Stimulated activated CD8-positive, alpha-beta memory T cell treated with anti-CD3 and anti-CD28 coated beads, Interleukin-12 subunit alpha, Interleukin-12 subunit beta, amount 100 ng/mL, for 24 hours (primary cell): ENCODE results near the gene RBM14.
"Not testable (repeated sequence)": the region's sequence is repeated elsewhere in the genome, so short reads cannot be mapped to it uniquely, and the experiment has no call there.

Experiments
- DNase-seq: peaks from one replicate; pipeline ENCODE4 v3.0.0-alpha.2; 2020; ENCODE audit errors: extremely low read depth

Gene RBM14

DNA sequence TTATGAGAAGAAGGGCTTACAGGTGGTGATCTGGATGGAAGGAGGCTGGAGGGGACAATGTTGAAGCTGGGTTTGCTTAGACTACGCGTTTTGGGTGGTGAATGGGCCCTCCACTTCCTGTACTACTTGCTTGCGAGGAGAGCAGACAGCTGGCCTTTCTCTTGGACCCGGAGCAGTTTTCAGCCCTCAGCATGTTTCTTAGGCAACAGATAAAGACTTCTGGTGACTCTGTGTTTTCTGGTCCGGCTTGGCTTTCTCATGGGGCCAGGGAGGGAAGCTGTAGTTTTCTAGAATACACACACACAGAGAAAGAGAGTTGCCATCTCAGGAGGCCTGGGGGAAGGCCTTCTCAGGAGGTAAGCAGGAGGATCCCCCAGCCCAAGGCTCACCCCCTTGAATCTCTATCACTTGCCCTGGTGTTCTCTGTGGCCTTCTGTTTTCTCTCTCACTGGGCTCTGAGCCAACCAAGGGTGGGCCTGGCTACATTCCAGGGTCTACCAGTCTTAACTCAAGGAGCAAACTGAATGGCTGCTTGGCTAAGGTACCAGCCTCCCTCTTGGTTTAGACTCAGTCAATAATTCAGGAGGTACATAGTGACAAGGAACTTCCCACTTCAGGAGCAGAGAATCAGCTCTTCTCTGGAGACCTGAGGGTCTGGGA lies 21.1 kb upstream of the RBM14 start:
- DNase-seq = no peak

DNA sequence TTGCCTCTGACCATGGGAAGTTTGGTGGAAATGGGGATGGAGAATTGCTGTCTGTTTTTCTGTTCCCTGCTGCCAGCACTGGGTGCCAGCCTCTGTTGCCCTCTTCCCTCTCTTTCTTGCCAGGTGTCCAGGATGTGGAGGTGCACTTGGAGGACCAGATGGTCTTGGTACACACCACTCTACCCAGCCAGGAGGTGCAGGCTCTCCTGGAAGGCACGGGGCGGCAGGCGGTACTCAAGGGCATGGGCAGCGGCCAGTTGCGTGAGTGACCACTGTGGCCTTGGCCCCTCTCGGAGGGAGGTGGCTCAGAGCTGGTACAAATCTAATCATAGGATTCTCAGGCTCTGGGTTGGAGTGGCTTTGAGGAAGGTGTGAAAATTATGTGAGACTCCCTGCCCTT lies 17.4 kb upstream of the RBM14 start:
- DNase-seq = no peak

DNA sequence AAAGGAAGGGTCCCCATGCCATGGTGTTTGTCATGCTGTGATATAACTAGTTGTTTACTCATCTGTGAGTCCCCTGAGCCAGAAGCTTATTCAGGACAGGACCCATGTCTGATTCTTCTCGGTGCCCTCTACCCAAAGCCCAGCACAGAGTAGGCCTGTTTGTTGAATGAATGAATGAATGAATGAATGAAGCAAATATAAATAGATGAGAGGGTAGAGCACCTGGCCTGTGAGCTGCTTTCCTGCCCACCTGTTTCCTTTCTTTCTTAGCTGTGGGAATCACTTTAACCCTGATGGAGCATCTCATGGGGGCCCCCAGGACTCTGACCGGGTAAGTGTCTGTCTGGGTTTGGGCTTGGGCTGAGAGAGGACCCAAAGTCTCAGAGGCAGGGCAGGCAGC lies 16.2 kb upstream of the RBM14 start:
- no peak for DNase-seq

DNA sequence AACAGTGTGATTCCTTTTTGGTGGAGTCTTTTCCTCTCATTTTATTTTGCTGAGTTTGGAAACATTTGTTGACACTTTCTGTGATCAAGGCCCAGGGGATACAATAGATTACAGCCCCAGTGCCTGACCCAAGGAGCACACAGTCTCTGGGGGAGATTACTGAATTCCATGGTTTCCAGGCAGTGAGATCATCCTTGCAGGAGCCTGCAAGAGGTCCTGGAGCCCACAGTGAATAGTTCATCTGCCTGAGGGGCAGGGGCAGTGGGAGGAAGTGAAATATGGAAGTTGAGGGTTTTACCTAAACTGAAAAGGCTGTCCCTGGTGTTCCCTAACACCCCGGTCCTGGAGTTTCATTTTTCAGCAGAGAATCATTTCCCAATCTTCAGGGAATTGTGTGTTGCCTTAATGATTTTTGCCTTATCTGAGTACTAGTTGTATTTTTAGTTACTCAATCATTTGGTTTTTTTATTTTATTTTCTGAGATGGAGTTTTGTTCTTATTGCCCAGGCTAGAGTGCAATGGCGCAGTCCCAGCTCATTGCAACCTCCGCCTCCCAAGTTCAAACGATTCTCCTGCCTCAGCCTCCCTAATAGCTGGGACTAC lies 15.7 kb upstream of the RBM14 start:
- no peak for DNase-seq

DNA sequence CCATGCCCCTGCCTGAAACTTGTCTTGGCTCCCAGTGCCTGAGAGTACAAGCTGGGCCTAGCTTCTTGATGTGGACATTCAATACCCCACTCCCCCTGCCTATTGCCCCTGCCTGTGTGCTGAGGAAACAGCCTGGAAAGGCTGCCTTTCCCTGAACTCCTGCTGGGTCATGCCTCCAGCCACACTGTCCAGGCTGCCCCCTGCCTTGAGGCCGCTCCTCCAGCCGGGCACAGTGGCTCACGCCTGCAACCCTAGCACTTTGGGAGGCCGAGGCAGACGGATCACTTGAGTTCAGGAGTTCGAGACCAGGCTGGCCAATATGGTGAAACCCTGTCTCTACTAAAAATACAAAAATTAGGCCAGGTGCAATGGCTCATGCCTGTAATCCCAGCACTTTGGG lies 13.4 kb upstream of the RBM14 start:
- DNase-seq = no peak

DNA sequence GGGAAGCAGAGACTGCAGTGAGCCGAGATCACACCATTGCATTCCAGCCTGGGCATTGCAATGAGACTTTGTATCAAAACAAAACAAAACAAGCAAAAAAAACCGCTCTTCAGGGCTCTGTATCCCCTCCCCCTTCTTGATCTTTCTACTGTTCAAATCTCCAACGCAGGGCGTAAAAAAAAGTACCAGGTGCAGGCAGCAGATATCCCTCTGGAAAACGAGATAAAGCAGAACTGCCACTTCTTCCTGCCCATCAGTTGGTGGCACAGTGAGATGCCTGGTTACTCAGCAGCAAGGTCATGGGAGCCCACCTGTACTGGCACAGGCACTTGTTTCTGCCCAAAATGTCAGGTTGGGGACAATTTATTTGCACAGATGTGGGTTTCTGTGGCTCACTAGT lies 12.3 kb upstream of the RBM14 start:
- no peak for DNase-seq

DNA sequence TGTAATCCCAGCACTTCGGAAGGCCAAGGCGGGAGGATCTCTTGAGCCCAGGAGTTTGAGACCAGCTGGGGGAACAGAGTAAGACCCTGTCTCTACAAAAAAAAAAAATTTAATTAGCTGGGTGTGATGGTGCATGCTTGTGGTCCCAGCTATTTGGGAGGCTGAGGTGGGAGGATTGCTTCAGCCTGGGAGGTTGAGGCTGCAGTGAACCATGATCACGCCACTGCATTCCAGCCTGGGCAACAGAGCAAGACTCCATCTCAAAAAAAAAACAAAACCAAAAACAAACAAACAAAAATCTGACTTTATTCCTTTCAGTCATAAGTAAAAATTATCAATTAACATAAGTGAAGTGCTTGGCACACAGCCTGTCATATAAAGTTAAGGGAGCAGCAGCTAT lies 9.8 kb upstream of the RBM14 start:
- not testable (repeated sequence) for DNase-seq

DNA sequence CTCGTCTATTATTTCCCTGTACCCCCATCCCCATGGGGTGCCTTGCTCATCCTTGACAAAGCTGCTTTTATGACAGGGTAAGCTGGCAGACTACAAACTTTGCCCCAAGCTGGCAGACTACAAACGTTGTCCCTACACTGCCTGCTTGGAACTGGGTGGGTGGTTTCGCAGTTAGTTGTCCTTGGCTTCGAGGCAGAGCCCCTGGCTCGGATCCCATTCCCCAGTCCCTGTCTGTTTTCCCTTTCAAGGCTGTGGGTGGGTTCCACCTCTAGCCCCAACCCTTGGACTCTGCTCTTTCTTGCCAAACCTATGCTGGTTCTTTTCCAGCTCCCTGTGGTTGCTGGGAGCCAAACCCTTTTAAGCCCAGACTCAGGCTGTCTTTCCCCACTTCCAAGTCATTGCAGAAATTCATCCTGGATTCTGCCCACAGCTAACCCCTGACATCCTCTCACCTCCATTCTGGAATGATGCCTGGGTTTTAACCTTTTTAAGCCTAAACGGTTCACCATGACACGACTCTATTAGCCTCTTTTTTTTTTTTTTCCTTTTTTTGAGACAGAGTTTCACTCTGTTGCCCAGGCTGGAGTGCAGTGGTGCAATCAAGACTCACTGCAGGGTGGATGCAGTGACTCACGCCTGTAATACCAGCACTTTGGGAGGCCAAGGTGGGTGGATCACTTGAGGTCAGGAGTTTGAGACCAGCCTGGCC lies 9.2 kb upstream of the RBM14 start:
- DNase-seq = no peak

DNA sequence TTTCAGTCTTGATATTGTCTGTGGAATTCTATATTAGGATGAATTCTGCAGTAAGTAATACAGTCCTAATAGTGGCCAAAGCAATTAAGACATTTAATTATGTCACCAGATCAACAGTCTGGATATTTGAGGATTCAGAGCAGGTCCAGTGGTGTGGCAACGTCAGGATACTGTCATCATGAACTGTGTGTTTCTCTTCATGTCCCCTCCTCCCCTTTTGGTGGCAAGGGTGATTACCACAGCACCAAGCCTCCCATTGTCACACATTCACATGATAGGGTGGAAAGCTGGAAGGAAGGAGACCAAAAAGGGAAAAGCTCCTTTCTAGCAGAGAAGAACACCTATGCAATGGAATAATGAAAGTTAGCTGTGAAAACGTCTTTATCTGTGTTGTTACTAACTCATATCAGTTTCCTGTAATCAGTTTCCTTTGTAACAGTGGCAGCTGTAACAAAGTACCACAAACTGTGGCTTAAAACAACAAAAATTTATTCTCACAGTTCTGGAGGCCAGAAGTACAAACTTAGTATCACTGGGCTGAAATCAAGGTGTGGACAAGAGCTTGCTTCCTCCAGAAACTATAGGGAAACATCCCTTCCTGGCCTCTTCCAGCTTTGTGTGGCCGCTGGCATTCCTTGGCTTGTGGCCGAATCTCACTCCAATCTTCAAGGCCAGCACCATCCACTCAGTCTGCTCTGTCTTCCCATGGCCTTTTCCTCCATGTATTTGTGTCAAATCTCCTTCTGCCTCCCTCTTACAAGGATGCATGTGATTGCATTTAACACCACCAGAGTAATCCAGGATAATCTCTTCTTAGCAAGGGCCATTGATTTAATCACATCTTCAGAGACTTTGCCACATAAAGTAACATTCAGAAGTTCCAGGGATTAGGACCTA lies 6.5 kb upstream of the RBM14 start:
- DNase-seq = no peak

DNA sequence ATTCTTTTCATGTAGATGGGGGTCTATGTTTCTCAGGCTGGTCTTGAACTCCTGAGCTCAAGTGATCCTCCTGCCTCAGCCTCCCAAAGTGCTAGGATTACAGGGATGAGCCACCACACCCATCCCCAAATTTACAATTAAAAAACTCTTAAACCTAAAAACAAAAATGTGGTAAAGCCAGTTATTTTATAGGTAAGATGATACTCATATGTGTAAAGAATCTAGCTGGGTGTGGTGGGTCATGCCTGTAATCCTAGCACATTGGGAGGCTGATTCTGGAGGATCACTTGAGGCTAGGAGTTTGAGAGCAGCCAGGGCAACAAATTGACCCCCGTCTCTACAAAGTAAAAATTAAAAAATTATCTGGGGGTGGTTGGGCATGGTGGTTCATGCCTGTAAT lies 4.0 kb upstream of the RBM14 start:
- no peak for DNase-seq

DNA sequence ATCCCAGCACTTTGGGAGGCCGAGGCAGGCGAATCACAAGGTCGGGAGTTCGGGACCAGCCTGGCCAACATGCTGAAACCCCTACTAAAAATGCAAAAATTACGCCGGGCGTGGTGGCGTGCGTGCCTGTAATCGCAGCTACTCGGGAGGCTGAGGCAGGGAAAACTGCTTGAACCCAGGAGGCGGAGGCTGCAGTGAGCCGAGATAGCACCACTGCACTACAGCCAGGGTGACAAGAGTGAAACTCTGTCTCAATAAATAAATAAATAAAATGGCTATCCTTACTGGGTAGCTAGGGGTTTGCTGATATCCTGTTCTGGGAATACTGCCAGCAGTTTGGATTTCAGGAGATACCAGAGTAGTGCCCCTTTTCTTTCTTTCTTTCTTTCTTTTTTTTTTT lies 2.4 kb upstream of the RBM14 start:
- no peak for DNase-seq

DNA sequence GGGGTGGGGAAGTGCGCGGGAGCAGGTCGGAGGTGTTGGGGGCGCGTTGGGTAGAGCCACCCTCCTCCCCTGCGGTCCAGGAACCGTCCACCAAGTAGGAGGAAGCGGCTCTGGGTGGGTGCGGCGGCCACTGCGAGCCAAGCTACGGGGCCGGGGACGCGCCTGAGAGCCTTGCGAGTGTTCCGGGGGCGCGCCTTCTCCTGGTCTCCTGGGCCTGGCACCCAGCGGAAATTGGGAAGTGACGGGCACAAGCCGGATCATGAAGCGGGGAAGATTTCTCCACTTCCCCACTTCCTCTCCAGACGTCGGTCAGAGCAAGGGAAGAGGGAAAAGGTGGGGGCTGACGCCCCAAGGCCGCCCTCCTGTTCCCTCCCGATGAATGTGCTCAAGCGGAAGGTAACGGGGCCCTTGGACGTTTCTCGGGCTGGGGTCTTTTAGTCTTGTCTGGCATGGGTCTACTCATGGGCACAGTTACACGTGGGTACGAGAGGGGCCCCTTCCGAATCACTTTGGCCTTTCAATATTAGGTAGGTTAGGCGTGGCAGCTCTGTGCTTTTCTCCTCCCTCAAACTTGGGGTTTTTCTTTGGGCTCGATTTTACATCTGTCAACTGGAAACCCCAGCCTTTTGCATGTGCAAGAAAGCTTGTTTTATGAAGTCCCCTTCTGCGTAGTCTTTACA lies 865 bp downstream of the RBM14 start:
- no peak for DNase-seq

DNA sequence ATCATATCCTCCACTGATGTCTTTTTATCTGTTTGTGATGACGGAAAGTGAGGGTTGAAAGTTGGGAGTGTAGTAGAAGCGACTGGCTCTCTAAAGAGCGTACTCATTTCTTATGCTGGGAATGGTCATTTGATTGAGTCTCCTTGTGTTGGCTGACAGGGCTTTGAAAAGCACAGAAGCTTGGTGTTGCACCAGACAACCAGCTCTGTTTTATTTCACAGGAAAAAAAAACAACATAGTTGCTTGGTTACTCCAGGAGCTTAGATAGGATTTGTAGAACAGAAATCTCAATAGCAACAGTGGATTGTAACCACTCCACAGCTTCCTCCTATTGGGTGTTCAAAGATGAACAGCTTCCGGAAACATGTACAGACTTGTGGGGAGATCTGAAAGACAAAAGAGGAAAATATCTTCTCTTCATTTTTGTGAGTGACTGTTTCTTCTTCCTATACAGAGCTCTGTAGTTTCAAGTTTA lies 2.7 kb downstream of the RBM14 start:
- no peak for DNase-seq

DNA sequence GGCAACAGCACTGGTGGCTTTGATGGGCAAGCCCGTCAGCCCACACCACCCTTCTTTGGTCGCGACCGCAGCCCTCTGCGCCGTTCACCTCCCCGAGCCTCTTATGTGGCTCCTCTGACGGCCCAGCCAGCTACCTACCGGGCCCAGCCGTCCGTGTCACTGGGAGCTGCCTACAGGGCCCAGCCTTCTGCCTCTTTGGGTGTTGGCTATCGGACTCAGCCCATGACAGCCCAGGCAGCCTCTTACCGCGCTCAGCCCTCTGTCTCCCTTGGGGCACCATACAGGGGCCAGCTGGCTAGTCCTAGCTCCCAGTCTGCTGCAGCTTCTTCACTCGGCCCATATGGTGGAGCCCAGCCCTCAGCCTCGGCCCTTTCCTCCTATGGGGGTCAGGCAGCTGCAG lies 8.0 kb downstream of the RBM14 start:
- DNase-seq = no peak

DNA sequence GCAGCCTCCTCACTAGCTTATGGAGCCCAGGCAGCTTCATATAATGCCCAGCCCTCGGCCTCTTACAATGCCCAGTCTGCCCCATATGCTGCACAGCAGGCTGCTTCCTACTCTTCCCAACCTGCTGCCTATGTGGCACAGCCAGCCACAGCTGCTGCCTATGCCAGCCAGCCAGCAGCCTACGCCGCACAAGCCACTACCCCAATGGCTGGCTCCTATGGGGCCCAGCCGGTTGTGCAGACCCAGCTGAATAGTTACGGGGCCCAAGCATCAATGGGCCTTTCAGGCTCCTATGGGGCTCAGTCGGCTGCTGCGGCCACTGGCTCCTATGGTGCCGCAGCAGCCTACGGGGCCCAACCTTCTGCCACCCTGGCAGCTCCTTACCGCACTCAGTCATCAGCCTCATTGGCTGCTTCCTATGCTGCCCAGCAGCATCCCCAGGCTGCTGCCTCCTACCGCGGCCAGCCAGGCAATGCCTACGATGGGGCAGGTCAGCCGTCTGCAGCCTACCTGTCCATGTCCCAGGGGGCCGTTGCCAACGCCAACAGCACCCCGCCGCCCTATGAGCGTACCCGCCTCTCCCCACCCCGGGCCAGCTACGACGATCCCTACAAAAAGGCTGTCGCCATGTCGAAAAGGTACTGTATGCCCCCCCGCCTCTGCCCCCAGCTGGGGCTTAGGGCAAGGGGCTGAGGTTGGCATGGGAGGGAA lies 8.8 kb downstream of the RBM14 start:
- no peak for DNase-seq

DNA sequence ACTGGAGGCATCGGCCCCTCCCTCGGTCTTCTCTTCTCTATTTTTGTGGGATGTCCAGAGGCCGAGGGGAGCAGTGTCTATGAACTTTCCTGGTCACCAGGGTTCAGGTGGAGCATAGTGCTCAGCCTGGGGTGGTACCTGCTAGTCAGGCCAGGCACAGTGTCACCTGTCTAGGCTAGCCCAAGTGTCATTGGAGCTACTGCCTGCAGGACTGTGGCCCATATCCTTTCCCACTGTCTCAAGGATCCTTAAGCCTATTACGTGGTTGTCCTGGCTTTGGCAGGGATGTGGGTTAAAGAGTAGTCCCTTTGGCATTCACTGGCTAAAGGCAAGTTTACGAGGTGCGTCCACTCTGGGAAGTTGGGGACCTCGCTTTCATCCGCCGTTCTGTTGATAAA lies 9.3 kb downstream of the RBM14 start:
- no peak for DNase-seq

DNA sequence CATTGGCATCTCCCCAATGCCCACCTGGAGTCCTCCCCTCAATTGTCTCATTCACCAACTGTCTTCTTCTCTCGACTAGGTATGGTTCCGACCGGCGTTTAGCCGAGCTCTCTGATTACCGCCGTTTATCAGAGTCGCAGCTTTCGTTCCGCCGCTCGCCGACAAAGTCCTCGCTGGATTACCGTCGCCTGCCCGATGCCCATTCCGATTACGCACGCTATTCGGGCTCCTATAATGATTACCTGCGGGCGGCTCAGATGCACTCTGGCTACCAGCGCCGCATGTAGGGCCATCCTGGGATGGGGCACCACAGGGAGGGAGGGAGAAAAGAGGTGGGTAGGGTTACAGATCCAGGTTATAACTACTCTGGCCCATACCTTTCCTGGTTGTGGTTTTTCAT lies 10.0 kb downstream of the RBM14 start:
- no peak for DNase-seq

DNA sequence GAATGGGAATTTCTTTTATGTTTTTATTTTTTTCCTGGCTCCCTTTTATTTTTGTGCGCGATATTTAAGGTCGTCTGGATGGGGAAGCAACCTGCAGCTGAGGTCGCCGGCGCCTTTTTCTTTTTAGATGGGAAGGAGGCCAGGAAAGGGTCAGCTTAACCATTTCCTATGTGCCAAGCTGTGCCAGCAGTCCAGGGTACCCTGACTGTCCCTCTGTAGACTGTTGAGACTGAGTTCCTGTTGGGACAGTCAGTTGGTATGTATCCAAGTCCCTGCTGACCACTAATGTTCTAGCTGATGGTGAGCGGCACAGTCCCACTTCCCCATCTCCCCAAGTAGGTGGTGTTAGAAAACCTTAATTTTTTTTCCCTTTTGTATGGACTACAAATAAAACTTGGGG lies 10.5 kb downstream of the RBM14 start:
- no peak for DNase-seq

DNA sequence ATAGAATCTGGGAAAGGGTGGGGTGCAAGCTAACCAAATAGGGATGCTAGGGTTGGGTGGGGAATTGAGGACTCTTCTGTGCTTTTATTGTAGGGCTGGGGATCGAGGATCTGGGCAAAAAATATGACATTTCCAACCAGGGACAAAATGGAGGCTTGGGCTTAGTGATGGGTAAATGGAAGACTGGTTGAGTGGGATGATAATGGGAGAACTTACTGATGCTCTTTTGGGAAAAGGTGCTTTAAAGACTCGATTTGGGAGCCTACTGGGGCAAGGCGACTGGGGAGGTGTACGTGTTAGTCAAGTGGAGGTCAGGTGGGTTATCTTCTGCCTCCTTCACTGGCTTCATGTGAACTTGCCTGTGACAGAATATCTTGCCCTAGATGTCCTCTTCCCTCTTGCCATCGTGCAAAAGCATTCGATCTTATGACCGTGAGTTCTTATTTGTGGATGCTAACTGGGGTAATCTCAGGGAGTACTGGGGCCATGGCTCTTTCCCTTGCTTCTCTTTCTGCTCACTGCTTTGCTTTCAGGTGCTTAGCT lies 11.7 kb downstream of the RBM14 start:
- no peak for DNase-seq

DNA sequence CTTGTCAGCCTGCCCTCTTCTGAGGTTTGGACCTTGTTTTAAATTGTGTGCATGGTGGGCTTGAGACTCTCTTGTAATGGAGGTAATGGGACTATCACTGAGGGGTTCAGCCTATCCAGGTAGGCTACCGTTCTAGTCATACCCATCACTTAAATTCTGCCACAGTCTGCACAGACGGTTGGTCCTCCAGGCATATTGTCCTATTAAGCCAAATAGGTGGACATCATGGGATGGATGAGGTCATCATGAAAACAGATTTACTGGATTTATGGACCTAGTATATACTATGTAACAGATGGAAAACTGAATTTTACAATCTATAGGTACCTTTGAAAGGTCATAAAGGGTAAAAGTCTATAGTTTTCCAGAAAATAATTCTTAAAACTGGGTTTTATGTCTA lies 12.9 kb downstream of the RBM14 start:
- no peak for DNase-seq

DNA sequence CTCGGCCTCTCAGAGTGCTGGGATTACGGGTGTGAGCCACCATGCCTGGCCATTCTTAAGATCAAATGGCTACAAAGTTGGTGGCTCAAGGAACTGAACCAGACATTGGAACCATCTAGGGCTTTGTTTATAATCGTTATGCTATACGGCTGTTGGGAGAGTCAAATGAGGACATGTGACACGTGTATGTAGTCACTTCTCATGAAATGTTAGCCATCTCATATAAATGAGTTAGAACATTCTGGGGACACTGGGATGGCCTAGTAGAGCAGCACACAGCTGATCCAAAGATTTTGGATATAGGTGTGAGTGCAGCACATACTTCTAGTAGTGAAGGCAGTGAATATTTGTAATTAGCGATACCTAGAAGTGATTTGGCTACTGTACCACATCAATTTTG lies 15.5 kb downstream of the RBM14 start:
- no peak for DNase-seq
